Gastrocnemius medialis (tissue), 4 donors: ENCODE results near the gene C5orf15. TPM values are rescaled to one million over a fixed set of nuclear protein-coding genes. Genes with fewer than 3 reads are reported as not detected.

Experiments used
- total RNA-seq, 4 donors: library from RNA; depleted of rRNA; stranded (reverse); fragments of >200 nt; gene quantifications; one replicate each; pipeline versions ENCODE4 v1.1.0 to v1.2.3, GENCODE V29; 2016

C5orf15 gene
- total RNA-seq, 4 donors from 2014 or later, result 18.7 to 30.3 (median 24.4) TPM

Other genes starting within 250 kb of the C5orf15 start
- 100 to 1,000 TPM; 412 to 611 (median 495) TPM for gene VDAC1, start 36.4 kb upstream of the C5orf15 start, total RNA-seq
- 1 to 10 TPM in 1 of 4 donors, under 1 TPM in 3; 0.25 to 2.1 (median 0.66) TPM for gene TCF7, start 146.1 kb upstream of the C5orf15 start, total RNA-seq
- 100 to 1,000 TPM; 318 to 499 (median 476) TPM for gene SKP1, start 208.3 kb upstream of the C5orf15 start, total RNA-seq